Hematopoietic multipotent progenitor cell treated with erythropoietin and hydrocortisone succinate and interleukin-3 and kit ligand, for 17 days (in vitro differentiated cells): ENCODE measurements around the gene EIF5A.

Experiments
- DNase-seq: peaks from one replicate; pipeline ENCODE4 v3.0.0-alpha.2; 2015; ENCODE audit warnings: low spot score

EIF5A gene

DNA sequence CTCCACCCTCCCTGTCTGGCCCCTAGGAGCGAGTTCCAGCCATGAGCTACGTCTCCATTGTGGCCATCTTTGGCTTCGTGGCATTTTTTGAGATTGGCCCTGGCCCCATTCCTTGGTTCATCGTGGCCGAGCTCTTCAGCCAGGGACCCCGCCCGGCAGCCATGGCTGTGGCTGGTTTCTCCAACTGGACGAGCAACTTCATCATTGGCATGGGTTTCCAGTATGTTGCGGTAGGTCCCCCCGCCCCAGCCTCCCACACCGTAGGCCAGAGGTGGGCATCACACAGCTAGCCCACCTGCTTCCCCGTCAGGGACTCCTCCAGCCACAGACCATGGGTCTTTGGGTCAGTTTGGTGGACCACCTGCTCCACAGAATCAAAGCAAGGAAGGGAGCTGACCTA is 21.7 kb upstream of the EIF5A start:
- no peak for DNase-seq

DNA sequence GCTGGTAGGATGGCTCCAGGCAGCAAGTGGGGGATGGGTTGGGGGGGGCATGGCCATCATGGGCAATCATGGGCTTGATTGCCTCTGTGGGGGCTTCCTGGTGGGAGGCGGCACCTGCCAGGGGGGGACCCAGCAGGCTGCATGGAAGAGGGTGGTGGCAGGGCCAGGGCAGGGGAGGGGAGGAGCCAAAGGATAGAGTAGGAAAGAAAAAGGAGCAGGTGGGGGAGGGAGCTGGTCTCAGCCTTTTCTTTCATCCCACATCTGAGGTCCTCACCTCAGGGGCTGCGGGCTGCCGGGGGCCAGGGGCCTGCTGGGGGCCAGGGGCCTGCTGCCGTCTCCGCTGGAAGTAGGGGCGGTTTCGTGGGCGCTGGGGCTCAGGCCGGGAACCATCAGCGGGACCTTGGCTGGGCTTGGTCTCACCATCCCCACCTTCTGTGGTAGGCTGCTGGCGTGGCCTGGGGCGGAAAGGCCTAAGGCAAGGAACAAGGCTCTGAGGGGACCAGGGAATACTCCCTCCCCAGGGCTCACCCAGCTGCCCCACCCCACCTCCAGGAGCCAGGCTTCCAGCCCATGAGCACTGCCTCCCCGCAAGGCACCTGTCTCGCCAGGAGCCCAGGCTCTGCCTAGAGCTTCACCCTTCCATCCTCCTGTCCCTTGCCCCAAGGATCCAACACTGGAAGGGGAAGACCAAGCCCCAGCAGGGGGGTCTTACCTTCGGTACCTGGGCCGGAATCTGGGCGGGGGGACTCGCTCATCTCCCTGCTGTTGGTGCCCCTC is 18.0 kb upstream of the EIF5A start:
- no peak for DNase-seq

DNA sequence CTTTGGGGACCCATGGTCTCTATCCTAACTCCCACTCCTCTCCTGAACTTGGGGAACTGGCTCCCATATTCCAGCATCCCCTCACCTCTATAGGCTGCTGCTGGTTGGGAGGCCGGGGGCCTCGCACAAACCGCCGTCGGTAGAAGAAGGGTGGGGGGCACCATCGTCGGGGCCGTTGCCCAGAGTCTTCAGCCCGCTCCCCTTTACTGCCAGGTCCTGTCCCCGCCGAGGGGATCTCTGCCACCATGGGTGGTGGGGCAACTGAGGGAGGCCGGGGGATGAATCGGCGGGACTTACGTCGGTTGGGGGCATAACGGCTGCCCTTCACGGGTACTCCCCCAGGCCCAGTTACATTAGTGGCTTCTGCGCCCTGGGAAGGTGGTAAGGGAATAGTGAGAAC is 17.3 kb upstream of the EIF5A start:
- no peak for DNase-seq

- no peak for DNase-seq
Measured at GRCh38 chr17:7290685-7291084, 16.7 kb upstream of the EIF5A start.

DNA sequence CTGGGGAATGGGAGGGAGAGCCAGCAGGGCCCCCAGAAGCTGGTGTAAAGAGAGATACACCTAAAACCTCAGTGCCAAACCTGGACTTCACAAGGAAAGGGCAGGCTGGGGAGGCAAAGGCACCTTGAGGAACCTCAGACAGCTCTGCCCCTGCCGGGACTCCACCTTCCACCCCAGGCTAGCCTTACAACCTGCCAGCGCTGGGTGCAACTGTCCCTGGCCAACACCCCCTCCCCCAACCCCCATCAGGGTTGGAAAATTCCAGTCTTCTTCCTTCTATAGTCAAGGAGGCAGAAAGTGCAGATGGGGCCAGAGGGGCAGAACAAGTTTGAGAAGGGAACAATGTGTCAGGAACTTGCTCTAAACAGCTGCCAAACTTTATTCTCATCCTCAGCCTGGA is 15.2 kb upstream of the EIF5A start:
- DNase-seq = no peak

GRCh38 chr17:7292729-7293128 is 14.7 kb upstream of the EIF5A start:
- DNase-seq = no peak

GRCh38 chr17:7293159-7293558 is 14.3 kb upstream of the EIF5A start:
- no peak for DNase-seq

DNA sequence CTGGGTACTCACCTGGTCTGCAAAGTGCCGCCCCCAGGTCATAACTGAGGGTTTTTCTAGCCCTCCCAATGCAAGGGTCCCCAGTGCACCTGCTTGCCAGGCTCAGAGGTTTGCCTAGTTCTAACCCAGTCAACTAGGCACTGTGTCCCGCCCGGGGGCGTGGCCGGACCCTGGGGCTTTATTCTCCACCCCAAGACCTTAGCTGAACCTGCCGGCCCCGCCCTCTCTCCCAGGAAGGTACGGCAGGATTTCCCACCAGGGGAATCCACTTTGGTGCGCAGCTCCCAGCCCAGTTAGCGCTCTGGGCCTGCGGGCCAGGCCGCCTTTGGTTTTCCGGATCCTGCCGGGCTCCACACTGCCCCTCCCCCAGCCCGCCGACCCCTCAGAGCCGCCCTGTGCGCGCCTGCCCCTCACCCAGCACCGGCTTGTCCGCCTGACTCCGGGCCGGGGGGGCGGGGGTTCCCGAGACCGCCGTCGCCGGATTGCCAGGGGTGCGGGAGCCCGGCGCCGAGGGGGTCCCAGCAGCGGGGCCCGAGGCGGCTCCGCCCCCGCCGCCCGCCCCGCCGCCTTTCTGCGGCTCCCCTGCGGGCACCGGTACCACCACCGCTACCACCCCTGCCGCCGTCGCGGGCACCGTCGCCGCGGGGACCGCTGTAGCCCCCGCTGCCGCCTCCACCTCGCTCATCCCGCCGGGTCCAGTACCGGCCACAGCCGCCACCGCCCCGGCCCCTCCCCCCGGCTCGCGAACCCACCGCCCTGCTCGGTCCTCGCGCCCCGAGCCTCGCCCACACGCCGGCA is 13.4 kb upstream of the EIF5A start:
- peak; percentile 58 for DNase-seq

- peak; percentile 79 for DNase-seq
Measured at GRCh38 chr17:7294614-7295153, 12.7 kb upstream of the EIF5A start, which contains the start of gene YBX2. Gene YBX2 (minus strand): TSS chr17:7294639. CDS start chr17:7294500, 139 bp downstream.

DNA sequence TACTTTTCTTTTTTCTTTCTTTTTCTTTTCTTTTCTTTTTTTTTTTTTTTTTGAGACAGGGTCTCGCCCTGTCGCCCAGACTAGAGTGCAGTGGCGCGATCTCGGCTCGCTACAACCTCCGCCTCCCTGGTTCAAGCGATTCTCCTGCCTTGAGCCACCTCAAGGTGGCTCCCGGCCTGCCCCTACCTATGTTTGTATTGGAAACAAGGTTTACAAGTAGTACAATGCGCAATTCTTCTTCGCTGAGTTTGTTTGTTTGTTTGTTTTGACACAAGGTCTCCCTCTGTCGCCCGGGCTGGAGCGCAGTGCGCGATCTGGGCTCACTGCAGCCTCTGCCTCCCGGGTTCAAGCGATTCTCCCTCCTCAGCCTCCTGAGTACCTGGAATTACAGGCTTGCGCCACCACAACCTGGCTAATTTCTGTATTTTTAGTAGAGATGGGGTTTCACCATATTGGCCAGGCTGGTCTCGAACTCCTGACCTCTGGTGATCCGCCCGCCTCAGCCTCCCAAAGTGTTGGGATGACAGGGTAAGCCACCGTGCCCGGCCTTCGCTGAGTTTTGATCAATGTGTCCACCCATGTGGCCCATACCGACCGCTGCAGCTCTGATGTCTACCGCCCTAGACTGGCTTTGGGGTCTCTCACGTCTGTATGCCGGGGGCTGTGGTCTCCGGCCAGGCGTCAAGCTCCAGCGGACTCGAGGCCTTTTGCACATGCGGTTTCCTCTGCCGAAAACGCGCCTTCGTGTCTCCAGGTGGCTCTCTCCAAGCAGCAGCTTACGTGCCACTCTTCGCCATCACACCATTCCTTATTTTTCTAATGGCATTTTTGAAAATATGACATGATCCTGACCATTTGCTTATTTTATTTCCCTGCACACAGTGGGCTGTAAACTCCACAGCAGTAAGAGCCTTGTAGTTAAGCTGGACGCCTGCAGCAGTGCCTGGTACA is 11.9 kb upstream of the EIF5A start:
- no peak for DNase-seq

DNA sequence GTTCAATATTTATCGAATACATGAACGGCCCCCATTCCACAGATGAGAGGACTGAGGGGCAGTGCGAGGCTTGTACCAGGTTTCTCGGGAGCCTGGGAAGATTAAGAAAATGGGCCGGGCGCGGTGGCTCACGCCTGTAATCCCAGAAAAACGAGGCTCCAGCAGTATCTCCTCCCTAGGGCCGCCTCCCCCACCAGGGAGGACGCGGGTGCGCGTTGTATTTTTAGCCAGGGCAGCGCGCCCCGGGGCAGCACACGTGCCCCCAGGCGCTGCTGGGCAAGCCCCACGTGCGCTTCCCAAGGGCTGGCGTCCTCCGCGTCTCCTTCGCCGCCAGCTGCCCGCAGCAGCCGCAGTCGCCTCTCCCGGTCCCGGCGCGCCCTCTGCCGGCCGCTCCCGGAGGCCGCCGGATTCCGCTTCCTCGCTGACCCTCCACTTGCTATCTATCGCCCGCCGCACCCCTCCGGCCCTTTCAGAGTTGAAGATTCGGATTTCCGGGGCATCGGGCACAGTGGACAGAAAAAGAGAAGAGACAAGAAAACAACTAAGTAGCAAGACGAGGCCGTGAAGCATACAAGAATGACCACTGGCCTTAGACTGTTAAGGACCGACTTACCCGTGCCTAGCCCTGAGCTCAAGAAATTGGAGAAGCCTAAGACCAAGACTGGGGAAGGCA is 11.1 kb upstream of the EIF5A start:
- peak; percentile 85 for DNase-seq

- no peak for DNase-seq
Measured at GRCh38 chr17:7304179-7304578, 3.2 kb upstream of the EIF5A start.

DNA sequence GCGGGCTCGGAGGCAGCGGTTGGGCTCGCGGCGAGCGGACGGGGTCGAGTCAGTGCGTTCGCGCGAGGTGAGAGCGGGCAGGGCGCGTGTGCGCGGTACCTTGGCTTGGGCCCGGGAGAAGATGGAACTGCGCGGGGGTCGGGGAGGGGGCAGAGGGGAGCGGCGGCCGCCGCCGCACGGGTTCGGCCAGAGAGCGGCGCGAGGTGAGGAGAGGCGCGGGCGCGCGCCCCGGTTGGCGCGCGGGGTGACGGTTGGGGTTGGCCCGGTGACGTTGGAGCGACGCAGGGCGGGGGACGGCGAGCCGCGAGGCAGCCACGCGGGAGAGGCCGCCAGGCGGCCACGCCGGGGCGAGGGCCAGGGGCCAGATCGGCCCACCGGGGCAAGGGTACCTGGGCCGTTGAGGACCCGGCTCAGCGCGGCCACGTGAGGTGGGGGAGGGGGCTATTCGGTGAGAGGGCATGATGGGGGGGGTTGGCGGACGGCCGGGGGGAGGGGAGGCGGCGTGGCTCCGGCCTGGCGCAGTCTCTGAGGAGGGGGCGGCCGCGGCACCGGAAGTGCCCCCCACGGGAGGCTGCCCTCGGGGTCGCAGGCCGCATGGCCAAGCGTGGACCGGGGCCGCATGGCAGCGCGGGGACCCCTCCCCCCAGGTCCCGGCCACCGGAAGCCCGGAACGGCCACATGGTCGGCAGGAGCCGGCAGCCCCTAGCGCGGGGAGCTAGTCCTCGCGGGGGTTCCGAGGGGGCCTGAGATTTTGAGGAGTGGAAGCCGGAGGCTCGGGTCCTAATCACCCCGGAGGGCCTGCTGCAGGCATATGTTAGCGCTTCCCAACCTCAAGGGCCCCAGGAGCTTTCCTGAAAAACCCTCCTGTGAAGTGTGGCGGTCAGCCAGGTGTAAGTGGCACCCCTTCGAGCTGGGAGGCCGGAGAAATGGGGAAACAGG is 527 bp downstream of the EIF5A start:
- DNase-seq = peak; percentile 77

GRCh38 chr17:7308625-7309433 is 1.4 kb downstream of the EIF5A start:
- DNase-seq = peak; percentile 91

DNA sequence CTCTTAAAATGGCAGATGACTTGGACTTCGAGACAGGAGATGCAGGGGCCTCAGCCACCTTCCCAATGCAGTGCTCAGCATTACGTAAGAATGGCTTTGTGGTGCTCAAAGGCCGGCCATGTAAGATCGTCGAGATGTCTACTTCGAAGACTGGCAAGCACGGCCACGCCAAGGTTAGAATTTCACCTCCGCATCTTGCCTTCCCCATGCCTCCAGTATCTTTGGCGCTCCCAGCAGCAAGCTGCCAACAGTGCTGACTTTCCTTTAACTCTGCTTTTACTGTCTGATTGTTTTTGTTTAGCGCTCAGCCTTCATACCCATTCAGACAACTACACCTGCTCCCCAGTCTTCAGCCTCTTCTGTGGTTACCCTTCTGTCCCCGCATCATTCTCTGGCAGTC is 2.2 kb downstream of the EIF5A start:
- no peak for DNase-seq

GRCh38 chr17:7311110-7311705 is 3.8 kb downstream of the EIF5A start:
- DNase-seq = no peak

- DNase-seq = no peak
Measured at GRCh38 chr17:7312432-7313087, 5.1 kb downstream of the EIF5A start.
